PC-9 (cell line): ENCODE data around the gene ARHGAP24. TPM values are rescaled to one million over a fixed set of nuclear protein-coding genes. Genes with fewer than 3 reads are reported as not detected.

Experiments
- BruUV-seq: library from RNA; stranded (reverse); fragments of 400-500 nt; replicated peaks from 2 replicates; lab custom pipeline; 2021; lab: Mats Ljungman, UMichigan
- CTCF ChIA-PET: fragments of 300-600 bp; sonication (Branson Sonifier 250); formaldehyde crosslinking; loops from one replicate; lab custom pipeline; 2022; ENCODE audit warnings: antibody characterized with exemption; lab: Charles Lee
- POLR2A ChIA-PET: fragments of 300-600 bp; sonication (Branson Sonifier 250); formaldehyde crosslinking; loops from one replicate; lab custom pipeline; 2022; ENCODE audit warnings: antibody characterized with exemption; ENCODE audit not compliant: unreplicated experiment; lab: Charles Lee
- DNase-seq, 2 experiments: peaks; one replicate each; pipeline versions ENCODE4 v3.0.0 to v3.0.0-alpha.2; 2015 to 2022; ENCODE audit warnings: mixed read lengths in 1 of 2
- H2AFZ ChIP-seq: fragments of 200-600 bp; sonication (generic); 2 replicates; pipeline ENCODE4 v1.8.1; 2017; ENCODE audit warnings: antibody characterized with exemption
- H3F3A ChIP-seq: fragments of 200-600 bp; sonication (generic); 2 replicates; pipeline ENCODE4 v1.8.1; 2017; ENCODE audit warnings: antibody characterized with exemption, mild to moderate bottlenecking, low read depth; ENCODE audit not compliant: insufficient read depth
- H3K27ac ChIP-seq: fragments of 200-600 bp; sonication (generic); 2 replicates; pipeline ENCODE4 v1.6.1; 2016; ENCODE audit warnings: mixed run types
- H3K27me3 ChIP-seq: fragments of 200-600 bp; sonication (generic); 2 replicates; pipeline ENCODE4 v1.6.1; 2016; ENCODE audit warnings: low read depth, mixed run types; ENCODE audit not compliant: insufficient read depth
- H3K36me3 ChIP-seq: fragments of 200-600 bp; sonication (generic); 2 replicates; pipeline ENCODE4 v1.6.1; 2016; ENCODE audit warnings: low read depth, mixed run types
- H3K4me1 ChIP-seq: fragments of 200-600 bp; sonication (generic); replicated peaks from 2 replicates; pipeline ENCODE4 v1.6.1; 2016; ENCODE audit warnings: mixed run types; ENCODE audit not compliant: insufficient read depth
- H3K4me2 ChIP-seq: fragments of 200-600 bp; sonication (generic); 2 replicates; pipeline ENCODE4 v1.6.1; 2017; ENCODE audit warnings: mixed run types
- H3K4me3 ChIP-seq: fragments of 200-600 bp; sonication (generic); 2 replicates; pipeline ENCODE4 v1.6.1; 2016; ENCODE audit warnings: mixed run types
- H3K79me2 ChIP-seq: fragments of 200-600 bp; sonication (generic); 2 replicates; pipeline ENCODE4 v1.6.1; 2017; ENCODE audit warnings: low read depth, mixed run types
- H3K9me2 ChIP-seq: fragments of 200-600 bp; sonication (generic); 2 replicates; pipeline ENCODE4 v1.8.1; 2017; ENCODE audit warnings: mild to moderate bottlenecking; ENCODE audit not compliant: insufficient read depth
- H3K9me3 ChIP-seq: fragments of 200-600 bp; sonication (generic); 2 replicates; pipeline ENCODE4 v1.8.1; 2016; ENCODE audit warnings: low read depth; ENCODE audit not compliant: insufficient read depth
- H4K20me1 ChIP-seq: fragments of 200-600 bp; sonication (generic); 2 replicates; pipeline ENCODE4 v1.8.1; 2017; ENCODE audit not compliant: insufficient read depth
- CTCF ChIP-seq: fragments of 200-600 bp; sonication (generic); conservative IDR thresholded peaks from 2 replicates; pipeline ENCODE4 v1.6.1; 2017; ENCODE audit warnings: mixed run types, antibody characterized with exemption, mild to moderate bottlenecking, moderate library complexity
- EZH2 ChIP-seq: fragments of 200-600 bp; sonication (generic); IDR thresholded peaks from 2 replicates; pipeline ENCODE4 v1.8.0; 2017; ENCODE audit warnings: antibody characterized with exemption, low read depth
- intact Hi-C: fragments of 100-400 bp; cut with micrococcal nuclease; formaldehyde crosslinking; loops from one replicate; pipeline ENCODE4 v1.10.0; 2022; ENCODE audit not compliant: unreplicated experiment
- total RNA-seq: library from RNA; stranded (reverse); gene quantifications from 2 replicates; pipeline ENCODE4 v1.2.3, GENCODE V29; 2021

ARHGAP24 gene
- total RNA-seq, 1 experiment from 2014 or later: 2.2 TPM

- Histone ChIP-seq H3F3A (no peaks in the 10 kb centered on the region), H3K27ac (no peak overlapping the region), H3K4me2 (no peak overlapping the region), H3K36me3 (no peaks in the 10 kb centered on the region), H2AFZ (no peak overlapping the region), H3K9me3 (no peaks in the 10 kb centered on the region), H3K4me1 (no peaks in the 10 kb centered on the region), H3K4me3 (no peak overlapping the region), H3K79me2 (no peaks in the 10 kb centered on the region), H3K27me3 (no peaks in the 10 kb centered on the region), H3K9me2 (no peaks in the 10 kb centered on the region), H4K20me1 (no peaks in the 10 kb centered on the region)
- intact Hi-C loops: no loop called here
- TF ChIP-seq CTCF (no peak), EZH2 (no peak)
- no TSS peak for BruUV-seq
- no peak for DNase-seq
- ChIA-PET CTCF (no interaction called here), POLR2A (no interaction called here)
Observed at GRCh38 chr4:85865256-85865655, 390.3 kb downstream of the ARHGAP24 start.

GRCh38 chr4:85866508-85866907, 391.6 kb downstream of the ARHGAP24 start:
- H3K9me3 ChIP-seq: no peaks in the 10 kb centered on the region
- H3K4me3 ChIP-seq: no peak overlapping the region
- ChIA-PET CTCF (interaction anchor here (0.7 kb wide), 1 partner anchor 345 kb away, joined by 3 read pairs; no protein-coding TSS in a partner anchor), POLR2A (no interaction called here)
- H3K36me3 ChIP-seq: no peaks in the 10 kb centered on the region
- no peak overlapping the region for H3K27ac ChIP-seq
- DNase-seq: no peak
- no peak overlapping the region for H2AFZ ChIP-seq
- no peaks in the 10 kb centered on the region for H3K79me2 ChIP-seq
- no TSS peak for BruUV-seq
- no peaks in the 10 kb centered on the region for H3K4me1 ChIP-seq
- no peaks in the 10 kb centered on the region for H3F3A ChIP-seq
- intact Hi-C loops: no loop called here
- TF ChIP-seq EZH2 (no peak), CTCF (no peak)
- no peak overlapping the region for H3K4me2 ChIP-seq
- no peaks in the 10 kb centered on the region for H4K20me1 ChIP-seq
- no peaks in the 10 kb centered on the region for H3K9me2 ChIP-seq
- H3K27me3 ChIP-seq: no peaks in the 10 kb centered on the region

- ChIA-PET CTCF (no interaction called here), POLR2A (no interaction called here)
- no TSS peak for BruUV-seq
- TF ChIP-seq EZH2: no peak
- no peak for TF ChIP-seq CTCF
- H3K4me1 ChIP-seq: no peaks in the 10 kb centered on the region
- H3K9me2 ChIP-seq: no peaks in the 10 kb centered on the region
- H3K79me2 ChIP-seq: no peaks in the 10 kb centered on the region
- intact Hi-C loops: no loop called here
- no peaks in the 10 kb centered on the region for H4K20me1 ChIP-seq
- no peak overlapping the region for H3K4me3 ChIP-seq
- H3K27me3 ChIP-seq: no peaks in the 10 kb centered on the region
- no peak overlapping the region for H3K27ac ChIP-seq
- DNase-seq: no peak
- no peaks in the 10 kb centered on the region for H3K9me3 ChIP-seq
- no peaks in the 10 kb centered on the region for H3K36me3 ChIP-seq
- H2AFZ ChIP-seq: no peak overlapping the region
- no peak overlapping the region for H3K4me2 ChIP-seq
- no peaks in the 10 kb centered on the region for H3F3A ChIP-seq
Observed at GRCh38 chr4:85867271-85867670, 392.3 kb downstream of the ARHGAP24 start.
